HG03095 (cell line): ENCODE results near the gene GNAZ.

ENCODE experiments used
- ATAC-seq: cut with Tn5 transposase; IDR thresholded peaks from one replicate; pipeline ENCODE4 v1.9.1; 2021; ENCODE audit warnings: moderate library complexity; ENCODE audit not compliant: unreplicated experiment

The GNAZ gene

DNA sequence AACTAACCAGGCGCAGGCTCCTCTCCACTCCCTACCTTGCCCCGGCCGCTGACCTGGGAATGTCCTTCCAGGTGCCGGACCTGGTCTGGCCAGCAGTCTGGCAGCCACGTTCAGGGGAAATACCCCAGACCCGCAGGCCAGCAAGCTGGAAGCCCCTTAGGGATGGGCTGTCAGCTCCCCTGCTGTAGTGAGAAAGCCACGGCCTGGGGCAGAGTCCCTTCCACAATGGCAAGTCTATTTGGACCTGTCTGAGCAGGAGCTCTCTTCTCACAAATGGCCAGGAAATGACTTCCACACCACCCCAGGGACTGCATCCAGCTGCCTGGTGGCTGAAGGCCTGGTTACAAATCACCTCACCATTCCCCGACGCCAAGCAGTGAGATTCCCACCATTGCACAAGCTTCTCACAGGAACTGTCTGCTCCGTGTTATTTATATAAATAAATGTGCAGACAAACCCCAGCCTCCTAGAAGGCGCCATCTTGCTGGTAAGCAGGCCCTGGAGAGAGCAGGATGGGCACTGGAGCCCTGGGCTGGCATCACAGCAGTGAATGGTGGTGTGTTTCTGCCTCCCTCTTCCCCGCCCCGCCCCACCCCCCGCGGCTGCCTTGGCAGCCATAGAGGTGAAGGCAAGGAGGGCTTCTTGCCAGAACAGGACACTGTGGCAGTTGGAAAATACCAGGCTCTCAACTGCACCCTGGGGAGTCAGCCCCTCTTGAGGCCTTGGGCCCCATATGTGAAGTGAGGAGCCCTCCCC is 47.8 kb downstream of the GNAZ start:
- ATAC-seq, result no peak

DNA sequence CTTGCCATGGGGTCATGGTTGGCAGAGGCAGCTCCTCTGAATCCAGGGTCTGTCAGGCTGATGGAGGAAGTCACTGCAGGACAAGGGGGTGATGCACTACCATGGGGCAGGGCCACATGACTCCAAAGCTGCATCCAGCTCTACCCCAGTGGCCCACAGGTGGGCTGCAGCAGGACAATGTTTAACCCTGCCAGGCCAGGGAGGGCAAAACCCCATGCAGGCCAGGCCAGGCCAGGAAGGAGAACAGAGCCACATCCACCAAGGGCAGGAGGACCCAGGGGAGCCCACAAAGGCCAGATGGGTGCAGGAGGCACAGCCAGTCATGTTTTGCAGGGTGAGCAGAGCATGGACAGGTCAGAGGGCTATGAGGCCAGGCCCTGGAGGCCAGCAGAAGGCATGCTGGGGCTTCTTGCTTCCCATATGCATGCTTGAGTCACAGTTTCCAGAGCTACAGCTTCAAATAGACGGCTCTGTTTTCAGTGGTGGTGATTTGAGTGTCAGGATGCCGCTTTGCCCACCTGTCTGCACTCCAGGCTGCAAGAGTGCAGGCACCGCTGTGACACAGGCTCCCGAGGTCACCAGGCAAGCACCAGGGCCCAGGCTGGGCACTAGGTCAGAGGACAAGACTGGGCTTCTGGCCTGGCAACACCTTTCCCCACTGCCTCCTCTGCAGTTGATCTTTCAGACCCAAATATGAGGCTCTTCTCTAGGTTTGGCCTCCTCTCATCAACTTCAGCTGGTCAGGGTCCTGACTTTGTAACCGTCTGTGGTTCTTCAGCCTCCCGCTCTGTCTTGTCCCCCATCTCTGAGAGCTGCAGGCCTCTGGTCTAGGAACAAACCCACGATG is 48.6 kb downstream of the GNAZ start:
- ATAC-seq, result no peak

DNA sequence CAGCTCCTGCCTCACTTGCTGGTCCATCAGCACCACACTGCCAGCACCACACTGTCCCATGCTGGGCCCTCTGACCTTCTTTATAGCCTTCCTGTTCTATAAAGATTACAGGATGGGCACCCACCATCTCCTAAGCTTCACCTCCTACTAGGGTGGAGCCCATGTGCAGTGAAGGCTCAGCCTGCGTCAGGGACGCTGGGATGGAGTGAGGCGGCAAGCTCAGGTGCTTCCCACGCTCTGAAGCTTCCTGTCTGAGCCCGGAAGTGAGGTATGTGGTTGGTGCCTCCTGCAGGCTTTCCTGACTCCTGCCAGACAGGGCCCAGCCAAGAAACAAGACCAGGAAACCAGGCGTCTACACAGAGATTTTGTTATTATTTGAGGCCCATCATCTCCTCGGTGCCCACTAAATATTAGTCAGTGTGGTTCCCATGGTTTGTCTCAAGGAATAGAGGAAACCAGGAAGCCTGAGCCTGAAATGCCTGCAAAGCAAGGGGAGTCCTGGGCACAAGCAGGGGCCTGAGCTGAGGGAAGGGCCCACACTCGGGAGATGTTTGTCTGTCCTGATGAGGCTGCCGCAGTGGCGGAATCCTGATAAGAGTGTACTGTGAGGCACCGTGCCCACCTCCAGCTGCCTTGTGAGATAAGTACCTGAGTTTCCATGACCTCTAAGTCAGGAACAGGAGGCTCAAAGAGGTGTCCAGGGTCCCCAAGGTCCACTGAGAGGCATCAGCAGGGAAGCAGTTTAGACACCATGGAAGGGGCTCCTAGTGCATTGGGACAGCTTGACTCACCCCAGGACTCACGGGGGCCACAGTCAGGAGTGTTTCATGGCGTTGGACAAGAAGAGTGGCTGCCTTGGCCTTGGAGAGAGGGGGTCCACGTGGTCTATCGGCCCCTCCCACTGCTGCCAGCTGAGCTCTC is 49.4 kb downstream of the GNAZ start:
- no peak for ATAC-seq

DNA sequence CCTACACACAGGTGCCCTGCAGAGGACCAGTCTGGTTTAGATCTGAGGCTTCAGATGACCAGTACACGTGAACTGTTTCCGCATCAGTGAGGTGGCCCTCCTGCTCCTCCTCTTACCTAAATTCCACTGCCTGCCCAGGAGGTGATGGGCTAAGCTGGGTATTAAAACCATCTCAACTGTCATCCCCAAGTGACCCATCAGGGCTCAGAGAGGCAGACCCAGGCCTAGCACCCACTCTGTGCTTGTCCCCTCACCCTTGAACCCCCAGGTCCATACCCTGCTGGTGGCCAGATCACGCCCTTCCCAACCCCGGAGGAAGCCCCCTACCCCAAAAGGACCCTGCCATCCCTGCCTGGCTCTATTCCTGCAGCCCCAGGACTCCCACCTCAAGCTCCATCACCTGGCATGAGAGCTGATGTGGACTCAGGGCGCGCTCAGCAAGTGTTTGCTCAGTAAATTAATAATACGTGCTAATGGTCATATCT is 50.1 kb downstream of the GNAZ start:
- no peak for ATAC-seq

DNA sequence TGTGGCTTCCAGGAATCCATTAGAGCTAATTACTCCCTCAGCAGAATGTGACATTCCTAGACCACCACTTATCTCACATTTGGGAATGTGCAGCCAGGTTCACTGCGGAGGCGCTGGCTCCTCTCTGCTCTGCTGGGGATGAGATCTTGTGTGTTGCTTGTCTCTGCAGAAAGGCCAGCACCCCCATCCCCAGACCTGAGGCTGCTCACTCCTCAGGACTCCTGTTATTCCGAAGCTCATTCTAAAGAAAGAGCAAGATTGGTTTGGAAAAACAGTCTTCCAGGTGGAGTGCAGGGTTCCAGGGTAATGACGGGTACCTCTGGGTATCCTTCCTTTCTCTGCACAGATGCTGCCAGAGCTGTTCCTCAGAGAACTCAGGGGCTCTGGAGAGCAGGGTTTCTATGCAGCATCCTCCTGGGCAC is 50.7 kb downstream of the GNAZ start:
- ATAC-seq, result no peak

DNA sequence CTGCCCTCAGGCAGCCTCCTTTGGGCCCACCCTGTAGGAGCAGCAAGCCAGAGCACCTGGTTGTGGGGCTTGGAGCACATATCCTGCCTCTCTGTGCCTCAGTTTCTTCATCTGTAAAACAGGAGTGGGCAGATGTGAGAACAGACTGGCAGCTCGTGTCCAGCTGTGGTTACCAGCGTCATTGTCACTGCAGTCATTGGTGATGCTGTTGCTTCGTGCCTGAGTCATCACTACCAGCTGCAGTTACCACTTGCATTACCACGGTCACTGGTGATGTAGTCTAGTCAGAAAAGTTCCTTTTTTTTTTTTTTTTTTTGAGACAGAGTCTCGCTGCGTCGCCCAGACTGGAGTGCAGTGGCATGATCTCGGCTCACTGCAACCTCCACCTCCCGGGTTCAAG is 51.1 kb downstream of the GNAZ start:
- no peak for ATAC-seq

DNA sequence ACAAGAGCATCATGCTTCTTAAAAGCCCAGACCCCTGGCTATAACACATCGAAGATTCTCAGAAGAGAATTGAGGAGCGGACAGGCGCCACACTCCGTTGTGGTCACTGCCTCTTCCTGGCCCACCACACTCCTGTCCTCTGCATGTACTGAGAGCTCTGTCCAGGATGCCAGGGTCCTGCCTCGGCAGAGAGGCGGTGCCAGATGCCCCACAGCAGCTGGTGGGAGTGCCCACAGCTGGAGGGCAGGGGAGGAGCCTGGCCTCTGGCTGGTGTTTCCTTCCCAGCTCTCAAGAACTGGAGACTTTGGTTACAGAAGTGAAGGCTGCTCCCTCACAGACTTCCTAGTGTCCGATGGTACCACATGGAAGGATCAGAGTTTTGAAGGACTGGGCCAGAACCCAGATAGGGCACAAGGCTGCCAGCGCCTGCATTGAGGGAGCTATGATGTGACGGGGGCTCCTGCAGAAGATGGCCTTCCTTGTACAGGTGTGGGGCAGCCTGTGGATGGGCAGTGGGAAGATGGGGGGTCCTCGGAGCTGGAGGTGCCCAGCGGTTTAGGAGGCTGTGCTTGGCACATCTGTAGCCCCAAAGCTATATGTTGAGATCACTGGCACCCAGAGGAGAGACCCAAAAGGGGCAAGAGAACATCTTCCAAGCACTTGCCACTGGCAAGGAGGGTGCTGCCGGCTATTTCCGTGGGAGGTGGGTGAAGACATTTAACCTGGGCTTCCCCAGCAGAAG is 52.1 kb downstream of the GNAZ start:
- no peak for ATAC-seq

DNA sequence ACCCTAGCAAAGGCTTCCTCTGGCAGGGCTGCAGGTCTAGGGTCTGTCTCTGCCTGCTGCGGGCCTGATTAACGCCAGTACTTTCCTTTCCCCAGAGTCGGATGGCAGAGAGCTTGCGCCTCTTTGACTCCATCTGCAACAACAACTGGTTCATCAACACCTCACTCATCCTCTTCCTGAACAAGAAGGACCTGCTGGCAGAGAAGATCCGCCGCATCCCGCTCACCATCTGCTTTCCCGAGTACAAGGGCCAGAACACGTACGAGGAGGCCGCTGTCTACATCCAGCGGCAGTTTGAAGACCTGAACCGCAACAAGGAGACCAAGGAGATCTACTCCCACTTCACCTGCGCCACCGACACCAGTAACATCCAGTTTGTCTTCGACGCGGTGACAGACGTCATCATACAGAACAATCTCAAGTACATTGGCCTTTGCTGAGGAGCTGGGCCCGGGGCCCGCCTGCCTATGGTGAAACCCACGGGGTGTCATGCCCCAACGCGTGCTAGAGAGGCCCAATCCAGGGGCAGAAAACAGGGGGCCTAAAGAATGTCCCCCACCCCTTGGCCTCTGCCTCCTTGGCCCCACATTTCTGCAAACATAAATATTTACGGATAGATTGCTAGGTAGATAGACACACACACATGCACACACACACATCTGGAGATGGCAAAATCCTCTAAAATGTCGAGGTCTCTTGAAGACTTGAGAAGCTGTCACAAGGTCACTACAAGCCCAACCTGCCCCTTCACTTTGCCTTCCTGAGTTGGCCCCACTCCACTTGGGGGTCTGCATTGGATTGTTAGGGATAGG is 52.9 kb downstream of the GNAZ start:
- ATAC-seq, result no peak

DNA sequence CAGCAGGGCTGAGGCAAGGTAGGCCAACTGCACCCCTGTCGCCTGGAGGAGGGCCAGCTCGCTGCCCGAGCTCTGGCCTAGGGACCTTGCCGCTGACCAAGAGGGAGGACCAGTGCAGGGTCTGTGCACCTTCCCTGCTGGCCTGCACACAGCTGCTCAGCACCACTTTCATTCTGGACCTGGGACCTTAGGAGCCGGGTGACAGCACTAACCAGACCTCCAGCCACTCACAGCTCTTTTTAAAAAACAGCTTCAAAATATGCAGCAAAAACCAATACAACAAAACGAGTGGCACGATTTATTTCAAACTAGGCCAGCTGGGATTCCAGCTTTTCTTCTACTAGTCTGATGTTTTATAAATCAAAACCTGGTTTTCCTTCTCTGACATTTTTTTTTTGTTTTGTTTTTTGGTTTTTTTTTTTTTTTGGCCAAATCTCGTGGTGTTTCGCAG is 53.5 kb downstream of the GNAZ start:
- ATAC-seq, result no peak

DNA sequence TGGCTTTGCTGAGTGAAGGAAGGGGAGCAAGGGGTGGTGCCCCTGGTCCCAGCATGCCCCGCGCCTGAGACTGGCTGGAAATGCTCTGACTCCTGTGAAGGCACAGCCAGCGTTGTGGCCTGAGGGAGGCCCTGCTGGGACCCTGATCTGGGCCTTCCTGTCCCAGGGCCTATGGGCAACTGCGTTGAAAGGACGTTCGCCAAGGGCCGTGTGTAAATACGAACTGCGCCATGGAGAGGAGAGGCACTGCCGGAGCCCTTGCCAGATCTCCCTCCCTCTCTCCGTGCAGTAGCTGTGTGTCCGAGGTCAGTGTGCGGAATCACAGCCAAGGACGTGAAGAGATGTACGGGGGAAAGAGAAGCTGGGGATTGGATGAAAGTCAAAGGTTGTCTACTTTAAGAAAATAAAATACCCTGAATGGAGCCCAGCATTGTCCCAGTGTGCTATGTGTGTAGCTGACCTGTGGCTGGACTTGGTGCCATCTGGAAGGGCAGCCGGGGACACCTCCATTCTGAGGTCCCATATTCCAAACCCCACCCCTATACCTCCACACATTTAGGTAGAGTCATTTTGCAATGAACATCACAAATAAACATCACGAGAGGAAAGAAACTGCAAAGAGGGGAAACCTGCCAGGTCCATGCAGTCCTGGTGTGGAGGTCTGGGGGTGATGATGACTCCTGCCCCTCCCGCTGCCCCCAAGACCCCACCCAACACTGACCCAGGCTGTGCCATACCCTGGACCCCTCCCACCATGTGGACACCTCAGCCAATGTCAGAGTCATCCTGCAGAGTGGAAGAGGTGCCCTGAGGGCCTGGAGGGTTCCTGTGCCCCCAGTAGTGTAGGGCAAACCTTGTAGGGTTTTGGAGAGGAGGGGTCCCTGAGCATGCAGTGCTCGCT is 54.5 kb downstream of the GNAZ start:
- no peak for ATAC-seq

DNA sequence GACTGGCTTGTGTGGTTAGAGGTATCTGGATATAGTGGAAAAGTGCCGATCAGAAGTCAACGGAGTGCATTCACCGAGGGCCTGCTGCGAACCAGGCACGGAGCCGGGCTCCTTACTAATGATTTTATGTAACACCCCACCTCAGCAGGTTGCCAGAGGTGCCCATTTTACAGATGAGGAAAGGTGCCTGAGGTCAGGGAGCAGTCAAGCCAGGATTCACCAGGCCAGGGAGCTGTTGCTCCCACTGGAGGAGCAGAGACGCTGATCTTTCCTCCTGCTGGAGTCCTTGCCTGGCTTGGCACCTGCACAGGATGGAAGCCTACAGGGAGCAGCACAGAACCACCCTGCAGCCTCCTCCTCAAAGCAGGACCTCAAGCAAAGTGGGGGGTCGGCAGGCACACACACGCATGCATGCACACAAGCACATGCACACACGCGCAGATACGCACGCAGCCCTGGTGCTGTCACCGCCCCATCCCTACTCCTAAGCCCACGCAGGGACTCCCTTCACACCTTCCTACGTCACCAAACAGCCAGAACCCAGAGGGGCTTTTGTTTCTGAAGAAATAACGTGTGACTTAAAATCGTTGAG is 55.3 kb downstream of the GNAZ start:
- no peak for ATAC-seq

DNA sequence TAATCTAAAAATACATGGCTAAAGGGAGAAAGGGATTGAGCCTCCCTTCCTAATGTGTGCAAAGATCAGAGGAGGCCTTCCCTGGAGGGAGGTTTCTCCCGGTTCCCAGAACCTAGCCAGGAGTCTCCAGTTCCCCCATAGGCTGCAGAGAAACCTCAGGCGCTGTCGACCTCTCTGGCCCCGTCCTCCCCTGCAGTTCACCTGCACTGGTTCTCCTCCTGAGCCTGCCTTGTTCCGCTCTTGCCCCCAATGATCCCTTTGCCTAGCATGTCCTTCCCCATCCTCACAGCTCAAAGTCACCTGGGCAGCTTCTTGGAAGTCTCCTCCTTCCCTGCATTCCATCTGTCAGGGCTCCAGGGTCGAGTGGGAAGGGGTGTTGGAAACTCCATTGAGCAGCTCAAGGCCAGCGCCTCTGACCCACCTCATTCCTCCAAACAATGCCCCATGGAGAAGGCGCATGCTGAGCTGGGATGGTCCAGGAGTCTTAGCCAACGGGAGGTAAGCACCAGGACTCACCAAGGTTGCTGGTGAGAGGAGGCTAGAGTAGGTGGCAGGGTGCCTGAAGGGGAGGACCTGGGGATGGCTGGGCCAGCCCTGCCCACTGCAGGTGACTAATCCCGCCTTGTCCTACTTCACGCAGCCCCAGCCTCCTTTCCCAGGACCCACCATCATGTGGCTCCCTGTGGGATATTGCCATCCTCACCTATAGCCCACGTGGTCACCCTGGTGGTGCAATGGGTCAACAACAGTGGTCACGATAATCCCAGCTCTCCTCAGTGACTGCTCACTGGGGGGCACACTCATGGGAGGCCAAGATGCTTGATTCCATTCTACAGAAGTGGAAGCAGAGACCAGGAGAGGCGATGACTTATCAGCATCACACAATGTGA is 56.1 kb downstream of the GNAZ start:
- no peak for ATAC-seq

DNA sequence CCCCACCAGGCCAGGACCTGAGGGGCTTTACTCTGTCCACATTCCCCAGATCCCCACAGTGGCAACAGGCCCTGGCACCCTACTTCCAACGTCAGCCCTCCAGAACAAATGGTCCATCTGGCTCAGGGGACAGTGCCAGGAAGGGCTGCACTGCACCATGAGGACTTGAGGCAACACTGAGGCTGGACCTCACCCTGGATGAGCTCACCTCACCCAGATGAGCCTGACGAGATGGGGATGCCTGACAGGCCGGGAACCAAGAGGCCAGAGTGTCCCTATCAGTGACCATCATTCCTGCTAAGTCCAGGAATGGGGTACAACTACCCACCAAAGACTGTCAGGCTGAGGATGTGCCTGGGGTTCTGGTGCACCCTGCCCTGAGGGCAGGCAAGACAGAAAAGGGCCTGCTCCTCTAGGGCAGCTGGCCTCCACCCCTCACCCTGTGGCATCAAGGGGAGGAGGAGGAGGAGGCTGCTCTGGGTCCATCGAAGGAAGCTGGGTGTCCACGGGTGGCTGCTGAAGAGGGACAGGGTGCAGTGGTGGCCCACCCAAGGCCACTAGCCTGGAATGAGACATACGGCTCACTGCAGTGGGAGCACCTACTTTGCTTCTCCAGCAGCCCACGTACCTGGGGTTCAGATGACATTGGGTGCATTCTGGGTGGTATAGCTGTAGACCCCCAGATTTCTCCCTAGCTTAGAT is 56.9 kb downstream of the GNAZ start:
- ATAC-seq, result no peak

DNA sequence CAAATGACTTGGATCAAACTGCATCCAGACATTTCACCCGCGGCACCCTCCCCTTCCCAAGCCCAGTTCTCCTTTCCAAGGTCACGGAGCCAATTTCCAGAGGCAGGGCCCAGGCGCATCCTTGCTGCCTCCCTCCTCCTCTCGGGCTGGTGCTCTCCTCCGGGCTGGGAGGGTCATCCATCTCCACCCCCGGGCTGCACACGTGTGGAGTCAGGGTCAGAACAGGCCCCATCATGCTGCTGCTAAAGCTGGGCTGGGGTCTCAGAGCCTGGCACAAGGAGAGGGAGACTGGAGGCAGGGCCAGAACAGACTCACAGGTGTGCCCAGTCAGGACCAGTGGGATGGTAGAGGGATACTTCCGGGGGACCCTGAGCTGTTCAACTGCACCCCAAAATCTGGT is 57.5 kb downstream of the GNAZ start:
- ATAC-seq, result no peak

DNA sequence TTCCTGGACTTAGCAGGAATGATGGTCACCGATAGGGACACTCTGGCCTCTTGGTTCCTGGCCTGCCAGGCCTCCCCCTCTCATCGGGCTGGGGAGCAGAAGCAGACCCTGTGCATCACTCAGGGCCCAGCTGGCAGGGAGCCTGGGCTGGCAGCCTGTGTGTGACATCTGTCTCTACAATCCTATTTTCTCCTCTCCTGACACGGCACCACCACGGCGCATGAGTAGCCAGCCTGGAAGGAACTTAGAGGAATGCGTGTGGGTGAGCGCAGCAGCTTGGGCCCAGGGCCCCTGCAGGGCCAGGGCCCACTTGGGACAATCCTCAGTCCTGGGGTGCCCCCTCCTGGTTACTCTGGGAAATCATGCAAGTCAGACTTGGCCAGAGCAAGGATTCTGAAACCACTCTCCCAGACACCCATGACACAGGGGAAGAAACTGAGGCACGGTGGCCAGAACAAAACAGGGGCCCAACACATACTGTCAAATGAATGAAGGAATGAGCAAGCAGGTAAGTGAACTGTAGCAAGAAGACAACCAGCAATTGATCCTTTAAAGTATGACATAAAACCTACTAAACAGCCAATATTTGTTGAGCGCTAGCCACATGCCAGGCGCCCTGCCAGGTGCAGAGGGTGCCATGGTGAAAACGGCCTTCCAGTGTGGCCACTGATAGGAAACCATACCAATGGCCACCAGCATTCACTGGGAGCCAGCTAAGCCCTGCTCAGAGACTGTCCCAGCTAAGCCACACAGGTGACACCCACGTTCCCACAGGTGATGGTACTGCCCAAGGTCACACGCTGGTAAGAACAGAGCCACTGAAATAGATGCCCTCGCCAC is 58.2 kb downstream of the GNAZ start:
- no peak for ATAC-seq

DNA sequence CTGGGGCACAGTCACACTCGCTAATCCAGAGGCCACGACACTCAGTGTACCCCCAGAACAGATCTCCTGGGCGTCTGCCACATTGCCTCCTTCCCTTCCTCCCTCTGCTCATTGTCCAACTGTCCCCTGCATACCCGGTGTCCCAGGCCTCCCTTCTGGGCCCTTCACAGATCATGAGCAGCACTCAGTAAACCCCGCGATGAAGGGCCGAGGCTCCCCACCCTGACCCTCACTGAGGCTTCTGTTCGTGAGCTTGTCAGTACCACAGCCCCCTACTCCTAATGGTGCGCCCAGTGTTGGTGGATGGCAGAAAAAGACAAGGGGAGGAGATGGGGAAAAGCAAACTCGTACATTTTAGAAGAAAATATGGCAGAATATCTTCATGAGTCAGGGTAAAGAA is 58.8 kb downstream of the GNAZ start:
- ATAC-seq, result no peak
